Dermis microvascular lymphatic vessel endothelial cell (primary cell): ENCODE measurements around the gene PIAS3. TPM values are rescaled to one million over a fixed set of nuclear protein-coding genes. Genes with fewer than 3 reads are reported as not detected.
"Not testable (repeated sequence)": the region's sequence is repeated elsewhere in the genome, so short reads cannot be mapped to it uniquely, and the experiment has no call there.

Source experiments
- DNase-seq, 2 donors: peaks; one replicate each; pipeline versions ENCODE4 v3.0.0 to v3.0.0-alpha.2; 2010; ENCODE audit warnings: low read depth in 2 of 2
- total RNA-seq: library from RNA; depleted of rRNA; stranded (reverse); fragments of >200 nt; gene quantifications from 2 replicates; pipeline ENCODE4 v1.2.1, GENCODE V29; 2014

Gene PIAS3
- total RNA-seq, 1 donor from 2014 or later = 4.5 TPM

- peak in 1 of 2 donors; percentile 7 for DNase-seq
Measured at GRCh38 chr1:145824499-145824842, 34.4 kb downstream of the PIAS3 start.

- DNase-seq = peak; percentile 55 to 94
Measured at GRCh38 chr1:145823565-145824498, 35.0 kb downstream of the PIAS3 start, which contains the start of the genes POLR3C and RNF115. POLR3C (plus strand) TSS chr1:145824200; CDS start chr1:145825777, 1,577 bp downstream. RNF115 (minus strand) TSS chr1:145824095; CDS start chr1:145823873, 222 bp downstream.

- DNase-seq = not testable (repeated sequence)
Measured at GRCh38 chr1:145822779-145823331, 36.0 kb downstream of the PIAS3 start.

- peak in 1 of 2 donors; percentile 36 for DNase-seq
Measured at GRCh38 chr1:145818095-145818494, 40.8 kb downstream of the PIAS3 start.

GRCh38 chr1:145812977-145813810, 45.7 kb downstream of the PIAS3 start:
- DNase-seq = not testable (repeated sequence)

- DNase-seq = no peak
Measured at GRCh38 chr1:145806844-145807243, 52.0 kb downstream of the PIAS3 start.

GRCh38 chr1:145806408-145806807, 52.5 kb downstream of the PIAS3 start:
- no peak for DNase-seq

GRCh38 chr1:145805057-145805456, 53.8 kb downstream of the PIAS3 start:
- DNase-seq = no peak

- no peak for DNase-seq
Measured at GRCh38 chr1:145804235-145805045, 54.4 kb downstream of the PIAS3 start.

- DNase-seq = no peak
Measured at GRCh38 chr1:145799806-145800205, 59.1 kb downstream of the PIAS3 start.

Other genes starting within 250 kb of the PIAS3 start
- 0.13 TPM in 1 of 2 replicates, not detected in the other for gene PDZK1, start 151.7 kb downstream of the PIAS3 start, total RNA-seq
- not detected in 2 replicates for gene CD160, start 139.6 kb downstream of the PIAS3 start, total RNA-seq
- 10.4 and 12.8 TPM in 2 replicates for gene RNF115, start 35.0 kb downstream of the PIAS3 start, total RNA-seq
- gene POLR3C, start 34.9 kb downstream of the PIAS3 start, total RNA-seq = 21.2 and 25.7 TPM in 2 replicates
- 1.9 and 2.8 TPM in 2 replicates for gene NUDT17, start 13.5 kb downstream of the PIAS3 start, total RNA-seq
- under 0.01 TPM in 2 replicates for gene ANKRD35, start 26.8 kb upstream of the PIAS3 start, total RNA-seq
- gene ITGA10, start 51.0 kb upstream of the PIAS3 start, total RNA-seq = 1.6 and 4.9 TPM in 2 replicates
- 27.5 and 32.1 TPM in 2 replicates for gene PEX11B, start 59.6 kb upstream of the PIAS3 start, total RNA-seq
- 60.6 and 82.2 TPM in 2 replicates for gene RBM8A, start 68.4 kb upstream of the PIAS3 start, total RNA-seq
- gene LIX1L, start 98.9 kb upstream of the PIAS3 start, total RNA-seq = 21.1 and 26.0 TPM in 2 replicates
- gene ANKRD34A, start 105.5 kb upstream of the PIAS3 start, total RNA-seq = under 0.01 TPM in 2 replicates
- 12.4 and 12.6 TPM in 2 replicates for gene POLR3GL, start 105.6 kb upstream of the PIAS3 start, total RNA-seq
- 47.5 and 53.2 TPM in 2 replicates for gene TXNIP, start 137.5 kb upstream of the PIAS3 start, total RNA-seq
- not detected in 2 replicates for gene HJV, start 162.7 kb upstream of the PIAS3 start, total RNA-seq